HG03175 (cell line): ENCODE data around the gene KRTAP12-3.
"Not testable (repeated sequence)": the region's sequence is repeated elsewhere in the genome, so short reads cannot be mapped to it uniquely, and the experiment has no call there.

Experiments used
- ATAC-seq: cut with Tn5 transposase; IDR thresholded peaks from one replicate; pipeline ENCODE4 v1.9.1; 2021; ENCODE audit warnings: mild to moderate bottlenecking, moderate library complexity; ENCODE audit not compliant: unreplicated experiment

Gene KRTAP12-3

GRCh38 chr21:44682580-44683151 lies 24.9 kb downstream of the KRTAP12-3 start:
- ATAC-seq: no peak

- ATAC-seq: no peak
Observed at GRCh38 chr21:44684077-44684476, 26.3 kb downstream of the KRTAP12-3 start.

- no peak for ATAC-seq
Observed at GRCh38 chr21:44684483-44684882, 26.8 kb downstream of the KRTAP12-3 start.

GRCh38 chr21:44685050-44685449 lies 27.3 kb downstream of the KRTAP12-3 start:
- ATAC-seq: not testable (repeated sequence)

- no peak for ATAC-seq
Observed at GRCh38 chr21:44686000-44686781, 28.5 kb downstream of the KRTAP12-3 start.

GRCh38 chr21:44686843-44687561 lies 29.3 kb downstream of the KRTAP12-3 start:
- ATAC-seq: no peak

GRCh38 chr21:44687671-44688070 lies 29.9 kb downstream of the KRTAP12-3 start:
- no peak for ATAC-seq

- not testable (repeated sequence) for ATAC-seq
Observed at GRCh38 chr21:44689740-44690139, 32.0 kb downstream of the KRTAP12-3 start.

- no peak for ATAC-seq
Observed at GRCh38 chr21:44691686-44692085, 34.0 kb downstream of the KRTAP12-3 start.

- ATAC-seq: no peak
Observed at GRCh38 chr21:44692798-44693512, 35.2 kb downstream of the KRTAP12-3 start.

- no peak for ATAC-seq
Observed at GRCh38 chr21:44694776-44695175, 37.0 kb downstream of the KRTAP12-3 start.

- ATAC-seq: no peak
Observed at GRCh38 chr21:44695184-44695583, 37.5 kb downstream of the KRTAP12-3 start.

- no peak for ATAC-seq
Observed at GRCh38 chr21:44695641-44696040, 37.9 kb downstream of the KRTAP12-3 start.

GRCh38 chr21:44696572-44696971 lies 38.8 kb downstream of the KRTAP12-3 start:
- no peak for ATAC-seq

- ATAC-seq: not testable (repeated sequence)
Observed at GRCh38 chr21:44697172-44697810, 39.6 kb downstream of the KRTAP12-3 start, which contains the start of gene KRTAP10-12. Gene KRTAP10-12 (plus strand): TSS chr21:44697172. CDS start chr21:44697202, 30 bp downstream.

GRCh38 chr21:44697811-44698734 lies 40.3 kb downstream of the KRTAP12-3 start:
- no peak for ATAC-seq

- ATAC-seq: no peak
Observed at GRCh38 chr21:44699502-44700001, 41.8 kb downstream of the KRTAP12-3 start.

GRCh38 chr21:44700101-44701022 lies 42.6 kb downstream of the KRTAP12-3 start:
- ATAC-seq: no peak
